SU-DHL-6 (cell line): Measurements from ENCODE around the gene GPC1.

ENCODE experiments used
- H2AFZ ChIP-seq: fragments of 200-600 bp; sonication (generic); 2 replicates; pipeline ENCODE4 v1.6.1; 2014; ENCODE audit warnings: low read depth, mild to moderate bottlenecking, moderate library complexity, mixed read lengths, antibody characterized with exemption, low read length; ENCODE audit not compliant: severe bottlenecking
- H3F3A ChIP-seq: fragments of 200-600 bp; shearing (Covaris generic); 2 replicates; pipeline ENCODE4 v1.6.0; 2016; ENCODE audit warnings: antibody characterized with exemption, mild to moderate bottlenecking; ENCODE audit not compliant: insufficient read depth
- H3K27ac ChIP-seq: fragments of 200-600 bp; sonication (generic); 2 replicates; pipeline ENCODE4 v1.5.1; 2016; ENCODE audit warnings: low read depth, mild to moderate bottlenecking, low read length, moderate library complexity, mixed read lengths
- H3K27me3 ChIP-seq: fragments of 200-600 bp; sonication (generic), shearing (Covaris generic); 2 replicates; pipeline ENCODE4 v1.6.0; 2014; ENCODE audit warnings: mild to moderate bottlenecking, low read length
- H3K36me3 ChIP-seq: fragments of 200-600 bp; sonication (generic); 2 replicates; pipeline ENCODE4 v1.6.1; 2014; ENCODE audit warnings: mild to moderate bottlenecking, low read length, mixed read lengths
- H3K4me2 ChIP-seq: fragments of 300-600, 200-600 bp; shearing (Covaris generic), sonication (generic); 2 replicates; pipeline ENCODE4 v1.6.0; 2014; ENCODE audit warnings: low read length, low read depth, mild to moderate bottlenecking; ENCODE audit not compliant: poor library complexity, severe bottlenecking
- H3K4me3 ChIP-seq: fragments of 200-600 bp; sonication (generic); 2 replicates; pipeline ENCODE4 v1.5.1; 2014; ENCODE audit warnings: antibody characterized with exemption, low read length, mild to moderate bottlenecking, mixed read lengths; ENCODE audit not compliant: insufficient read depth, poor library complexity, severe bottlenecking
- H3K79me2 ChIP-seq: fragments of 200-600 bp; sonication (generic); 2 replicates; pipeline ENCODE4 v1.6.1; 2014; ENCODE audit warnings: mild to moderate bottlenecking, low read length, moderate library complexity; ENCODE audit not compliant: insufficient read depth
- H3K9ac ChIP-seq: fragments of 200-600 bp; sonication (generic); 2 replicates; pipeline ENCODE4 v1.7.0; 2014; ENCODE audit warnings: mild to moderate bottlenecking, low read length
- H3K9me2 ChIP-seq: fragments of 200-600 bp; sonication (generic); replicated peaks from 2 replicates; pipeline ENCODE4 v1.6.1; 2014; ENCODE audit warnings: low read length; ENCODE audit not compliant: insufficient read depth
- H3K9me3 ChIP-seq: fragments of 200-600 bp; sonication (generic); 2 replicates; pipeline ENCODE4 v1.6.1; 2014; ENCODE audit warnings: low read length, mixed read lengths; ENCODE audit not compliant: insufficient read depth
- H4K20me1 ChIP-seq: fragments of 200-600 bp; sonication (generic); 2 replicates; pipeline ENCODE4 v1.6.1; 2014; ENCODE audit warnings: low read depth, mild to moderate bottlenecking, antibody characterized with exemption, low read length, moderate library complexity, mixed read lengths
- CTCF ChIP-seq: fragments of 200-600 bp; sonication (generic); IDR thresholded peaks from one replicate; pipeline ENCODE4 v1.5.1; 2017; ENCODE audit warnings: antibody characterized with exemption, mild to moderate bottlenecking, low read length, moderate library complexity; ENCODE audit not compliant: insufficient read depth, poor library complexity, severe bottlenecking
- EZH2phosphoT487 ChIP-seq: fragments of 200-600 bp; sonication (generic), shearing (Covaris generic); conservative IDR thresholded peaks from 2 replicates; pipeline ENCODE4 v1.6.1; 2018; ENCODE audit warnings: mild to moderate bottlenecking, antibody characterized with exemption, low read length, moderate library complexity, mixed read lengths

Gene GPC1

GRCh38 chr2:240424341-240425235 lies 10.9 kb upstream of the GPC1 start:
- no peaks in the 10 kb centered on the region for H3K79me2 ChIP-seq
- H3K9me2 ChIP-seq, result no peaks in the 10 kb centered on the region
- H3K36me3 ChIP-seq, result no peaks in the 10 kb centered on the region
- H3F3A ChIP-seq, result no peaks in the 10 kb centered on the region
- H3K4me2 ChIP-seq, result no peak overlapping the region
- H4K20me1 ChIP-seq, result no peaks in the 10 kb centered on the region
- H3K27me3 ChIP-seq, result no peaks in the 10 kb centered on the region
- TF ChIP-seq CTCF (no peak), EZH2phosphoT487 (no peak)
- H3K27ac ChIP-seq, result no peak overlapping the region
- H2AFZ ChIP-seq, result no peak overlapping the region
- no peak overlapping the region for H3K9ac ChIP-seq
- no peak overlapping the region for H3K4me3 ChIP-seq
- H3K9me3 ChIP-seq, result peaks cover 9% of the 10 kb centered on the region; the same call in 1 of the 2 replicates

- no peaks in the 10 kb centered on the region for H3K27me3 ChIP-seq
- no peak overlapping the region for H3K4me3 ChIP-seq
Observed at GRCh38 chr2:240425236-240425615, 10.2 kb upstream of the GPC1 start.

GRCh38 chr2:240425697-240426096 lies 9.8 kb upstream of the GPC1 start:
- H4K20me1 ChIP-seq, result no peaks in the 10 kb centered on the region
- H3K9me2 ChIP-seq, result no peaks in the 10 kb centered on the region
- H3K9ac ChIP-seq, result no peak overlapping the region
- H3K4me2 ChIP-seq, result no peak overlapping the region
- H2AFZ ChIP-seq, result no peak overlapping the region
- H3K9me3 ChIP-seq, result peaks cover 9% of the 10 kb centered on the region; the same call in 1 of the 2 replicates
- H3K27me3 ChIP-seq, result no peaks in the 10 kb centered on the region
- H3K36me3 ChIP-seq, result no peaks in the 10 kb centered on the region
- no peak overlapping the region for H3K4me3 ChIP-seq
- no peaks in the 10 kb centered on the region for H3K79me2 ChIP-seq
- H3K27ac ChIP-seq, result no peak overlapping the region
- no peaks in the 10 kb centered on the region for H3F3A ChIP-seq
- no peak for TF ChIP-seq EZH2phosphoT487
- TF ChIP-seq CTCF, result no peak

More at GRCh38 chr2:240425236-240425615, 10.2 kb upstream of the GPC1 start:
- no peaks in the 10 kb centered on the region for H3K9me2 ChIP-seq
- H4K20me1 ChIP-seq, result no peaks in the 10 kb centered on the region
- peaks cover 9% of the 10 kb centered on the region; the same call in 1 of the 2 replicates for H3K9me3 ChIP-seq
- H3K27ac ChIP-seq, result no peak overlapping the region
- no peaks in the 10 kb centered on the region for H3K79me2 ChIP-seq
- no peaks in the 10 kb centered on the region for H3K36me3 ChIP-seq
- H2AFZ ChIP-seq, result no peak overlapping the region
- no peak overlapping the region for H3K4me2 ChIP-seq
- no peaks in the 10 kb centered on the region for H3F3A ChIP-seq
- no peak for TF ChIP-seq EZH2phosphoT487
- TF ChIP-seq CTCF, result no peak
- H3K9ac ChIP-seq, result no peak overlapping the region
